Hepatocyte (in vitro differentiated cells): ENCODE measurements around the gene DDO.

Experiments used
- CTCF ChIP-seq: fragments of 200-600 bp; sonication (generic); IDR thresholded peaks from 2 replicates; pipeline ENCODE4 v1.5.1; 2016; ENCODE audit warnings: antibody characterized with exemption, mild to moderate bottlenecking; ENCODE audit not compliant: poor library complexity
- EZH2 ChIP-seq: fragments of 200-600 bp; sonication (generic); IDR thresholded peaks from 2 replicates; pipeline ENCODE4 v1.6.1; 2016; ENCODE audit warnings: antibody characterized with exemption, mild to moderate bottlenecking, borderline replicate concordance

- TF ChIP-seq CTCF (no peak), EZH2 (no peak)
Measured at GRCh38 chr6:110401585-110402176, 13.7 kb downstream of the DDO start.
